Kidney (tissue), 14 donors: ENCODE data around the gene SLX9. TPM values are rescaled to one million over a fixed set of nuclear protein-coding genes. Genes with fewer than 3 reads are reported as not detected.
A peak's percentile ranks its signal among the peaks of the same experiment; 100 is the strongest.

Experiments
- DNase-seq, 5 donors: peaks; one replicate each; pipeline ENCODE4 v3.0.0-alpha.2; 2013 to 2020
- FAIRE-seq: peaks from 2 replicates; lab custom pipeline; 2012; peaks lifted over from hg19 to GRCh38; lab: Jason Lieb, UNC
- H3K27ac ChIP-seq, 2 donors: one replicate each; pipeline ENCODE4 v1.7.0; 2013; ENCODE audit warnings: low read depth in 2 of 2, low read length in 2 of 2, inconsistent platforms in 1 of 2
- H3K27me3 ChIP-seq: one replicate; pipeline ENCODE4 v1.7.1; 2013; ENCODE audit warnings: low read length, inconsistent platforms; ENCODE audit not compliant: control insufficient read depth, insufficient read depth
- H3K36me3 ChIP-seq, 3 donors: one replicate each; pipeline versions ENCODE4 v1.7.0 to v1.7.1; 2013; ENCODE audit warnings: low read length in 3 of 3, control low read depth in 1 of 3, inconsistent platforms in 1 of 3; ENCODE audit not compliant: insufficient read depth in 3 of 3, control insufficient read depth in 2 of 3
- H3K4me1 ChIP-seq, 3 donors: one replicate each; pipeline versions ENCODE4 v1.7.0 to v1.7.1; 2013; ENCODE audit warnings: low read length in 3 of 3, inconsistent platforms in 1 of 3, low read depth in 1 of 3; ENCODE audit not compliant: control insufficient read depth in 2 of 3, insufficient read depth in 2 of 3
- H3K4me3 ChIP-seq, 3 donors: one replicate each; pipeline versions ENCODE4 v1.7.0 to v1.8.1; 2013; ENCODE audit warnings: low read length in 3 of 3, control low read depth in 1 of 3, inconsistent platforms in 1 of 3
- H3K9ac ChIP-seq, 3 donors: one replicate each; pipeline versions ENCODE4 v1.7.0 to v1.7.1; 2013; ENCODE audit warnings: low read length in 3 of 3, control low read depth in 1 of 3, inconsistent platforms in 1 of 3
- H3K9me3 ChIP-seq, 3 donors: one replicate each; pipeline versions ENCODE4 v1.7.0 to v1.7.1; 2013; ENCODE audit warnings: low read length in 3 of 3, control low read depth in 1 of 3, inconsistent platforms in 1 of 3; ENCODE audit not compliant: control insufficient read depth in 2 of 3, insufficient read depth in 1 of 3
- CTCF ChIP-seq: IDR thresholded peaks from 3 replicates; pipeline ENCODE4 v1.5.1; 2012; ENCODE audit warnings: mild to moderate bottlenecking, moderate library complexity, borderline replicate concordance; ENCODE audit not compliant: insufficient read depth; ENCODE audit errors: extremely low read depth
- intact Hi-C: fragments of 100-400 bp; cut with DNase I; formaldehyde crosslinking; loops from one replicate; pipeline ENCODE4 v1.11.1; 2022
- polyA plus RNA-seq: library from polyadenylated mRNA; stranded (reverse); fragments of 350-450 nt; fragmentation: Illumina TruSeq; extraction: RNeasy Lipid Tissue Mini Kit (QIAGEN cat#74804); gene quantifications from one replicate; pipeline ENCODE4 v1.2.3, GENCODE V29; 2014; ENCODE audit warnings: low read depth, low replicate concordance; ENCODE audit not compliant: insufficient read depth
- total RNA-seq: library from RNA; stranded (reverse); fragmentation: NEBNext Ultra II Directional; extraction: Animal tissue kit (Norgen Biotek cat#: 25700); gene quantifications from one replicate; pipeline ENCODE4 v1.2.1, GENCODE V29; 2021
- donor health status: control.
- donor health status: control.
- donor health status: control.
- donor health status: control.
- donor health status: control.
- donor health status: DM: yes; HTN: yes; CAD: no.
- donor health status: Normal renal cell carcinoma (clear cell type).

Gene SLX9
- total and polyA plus RNA-seq, 2 donors from 2014 or later: 27.1 to 35.1 TPM

DNA sequence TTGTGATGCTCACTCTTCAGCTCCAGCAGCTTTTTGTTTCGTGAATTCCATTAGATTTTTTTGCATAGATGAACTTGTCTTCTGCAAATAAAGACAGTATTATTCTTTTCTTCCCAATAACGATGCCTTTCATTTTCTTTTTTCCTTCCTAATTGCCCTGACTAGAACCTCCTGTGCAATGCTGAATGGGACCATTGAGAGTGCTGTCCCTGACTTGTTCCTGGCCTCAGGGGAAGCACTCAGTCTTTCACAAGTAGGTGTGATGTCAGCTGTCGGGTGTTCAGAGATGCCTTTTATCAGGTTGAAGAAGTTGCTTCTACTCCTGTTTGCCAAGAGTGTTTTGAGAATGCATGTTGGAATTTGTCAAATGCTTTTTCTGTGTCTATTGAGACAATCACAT is 70.3 kb downstream of the SLX9 start:
- Histone ChIP-seq H3K27ac (no peak overlapping the region), H3K27me3 (no peaks in the 10 kb centered on the region), H3K36me3 (no peaks in the 10 kb centered on the region), H3K4me1 (peaks cover 0 to 2% (median 0%) of the 10 kb centered on the region in 3 donors), H3K9me3 (peaks cover 0 to 4% (median 0%) of the 10 kb centered on the region in 3 donors), H3K9ac (no peak overlapping the region), H3K4me3 (no peak overlapping the region)
- intact Hi-C loops: no loop called here
- no peak for DNase-seq
- TF ChIP-seq CTCF: no peak
- no peak for FAIRE-seq

DNA sequence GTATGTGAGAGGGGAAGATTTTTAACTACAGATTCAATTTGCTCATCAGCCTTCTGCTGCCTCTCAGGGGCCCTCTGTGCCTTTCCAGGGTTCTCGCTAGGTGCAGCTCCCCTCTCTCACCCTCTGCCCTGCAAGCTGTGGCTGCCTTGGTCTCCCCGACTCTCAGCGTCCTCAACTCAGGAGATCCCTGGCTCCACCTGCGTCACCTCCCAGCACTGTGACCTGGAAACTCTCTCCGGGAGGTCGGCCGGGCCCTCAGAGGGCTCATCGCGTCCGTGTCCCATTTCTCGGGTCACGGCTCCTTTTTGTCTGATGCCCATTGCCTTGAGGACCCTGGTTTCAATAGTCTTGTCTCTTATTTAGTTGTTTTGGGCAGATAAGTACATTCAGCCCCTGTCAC is 71.0 kb downstream of the SLX9 start:
- H3K9me3 ChIP-seq: peaks cover 0 to 1% (median 0%) of the 10 kb centered on the region in 3 donors
- no peak for TF ChIP-seq CTCF
- no peak overlapping the region for H3K4me3 ChIP-seq
- DNase-seq (peak in 2 of 5 donors; percentile 28 to 64), FAIRE-seq (no peak)
- no peaks in the 10 kb centered on the region for H3K36me3 ChIP-seq
- H3K27me3 ChIP-seq: no peaks in the 10 kb centered on the region
- intact Hi-C loops: no loop called here
- H3K9ac ChIP-seq: no peak overlapping the region
- no peak overlapping the region for H3K27ac ChIP-seq
- peaks cover 0 to 2% (median 0%) of the 10 kb centered on the region in 3 donors for H3K4me1 ChIP-seq

DNA sequence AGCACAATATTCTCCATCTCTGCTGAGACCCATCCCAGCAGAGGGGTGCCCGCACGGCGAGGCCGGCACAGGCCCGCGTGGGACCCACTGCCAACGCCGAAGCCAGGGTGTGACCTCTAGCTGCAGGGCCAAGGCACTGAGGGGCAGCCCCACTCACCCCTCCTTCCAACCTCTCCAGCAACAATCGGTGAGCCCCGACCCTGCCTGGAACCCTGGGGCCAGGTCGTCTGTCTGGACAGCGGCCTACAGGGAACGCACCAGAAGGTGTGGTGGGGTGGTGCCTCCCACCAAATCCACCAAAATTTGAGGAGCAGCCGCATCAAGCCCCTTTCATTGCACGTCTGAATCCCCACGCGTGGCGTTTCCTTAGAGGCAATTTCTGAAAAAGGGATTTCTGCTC is 71.6 kb downstream of the SLX9 start:
- FAIRE-seq: no peak
- H3K4me3 ChIP-seq: no peak overlapping the region
- no peaks in the 10 kb centered on the region for H3K9me3 ChIP-seq
- intact Hi-C loops: no loop called here
- no peaks in the 10 kb centered on the region for H3K27me3 ChIP-seq
- no peaks in the 10 kb centered on the region for H3K36me3 ChIP-seq
- no peak for TF ChIP-seq CTCF
- H3K4me1 ChIP-seq: peaks cover 0 to 2% (median 0%) of the 10 kb centered on the region in 3 donors
- H3K27ac ChIP-seq: no peak overlapping the region
- H3K9ac ChIP-seq: no peak overlapping the region
- DNase-seq: peak in 2 of 5 donors; percentile 42 to 58
